B cell (primary cell): ENCODE measurements around the gene PDGFRA.

ENCODE experiments used
- CTCF ChIP-seq: fragments of 200-600 bp; IDR thresholded peaks from one replicate; pipeline ENCODE4 v1.8.0; 2022; ENCODE audit warnings: antibody characterized with exemption, mild to moderate bottlenecking
- EZH2 ChIP-seq: IDR thresholded peaks from 2 replicates; pipeline ENCODE4 v1.6.1; 2012; ENCODE audit warnings: borderline replicate concordance, low read depth, mild to moderate bottlenecking, moderate library complexity, low read length; ENCODE audit not compliant: insufficient read depth, poor library complexity, severe bottlenecking

GRCh38 chr4:54290980-54291379 lies 61.9 kb downstream of the PDGFRA start:
- no peak for TF ChIP-seq CTCF
- no peak for TF ChIP-seq EZH2
